PC-9 (cell line): ENCODE data around the gene NKX6-2.

Experiments
- CTCF ChIP-seq: fragments of 200-600 bp; sonication (generic); conservative IDR thresholded peaks from 2 replicates; pipeline ENCODE4 v1.6.1; 2017; ENCODE audit warnings: mixed run types, antibody characterized with exemption, mild to moderate bottlenecking, moderate library complexity
- EZH2 ChIP-seq: fragments of 200-600 bp; sonication (generic); IDR thresholded peaks from 2 replicates; pipeline ENCODE4 v1.8.0; 2017; ENCODE audit warnings: antibody characterized with exemption, low read depth

GRCh38 chr10:132793871-132794849 is 8.2 kb upstream of the NKX6-2 start:
- TF ChIP-seq CTCF: no peak
- no peak for TF ChIP-seq EZH2
